SU-DHL-6 (cell line): ENCODE results near the gene AMMECR1L.

Source experiments
- CTCF ChIP-seq: fragments of 200-600 bp; sonication (generic); IDR thresholded peaks from one replicate; pipeline ENCODE4 v1.5.1; 2017; ENCODE audit warnings: antibody characterized with exemption, mild to moderate bottlenecking, low read length, moderate library complexity; ENCODE audit not compliant: insufficient read depth, poor library complexity, severe bottlenecking
- EZH2phosphoT487 ChIP-seq: fragments of 200-600 bp; sonication (generic), shearing (Covaris generic); conservative IDR thresholded peaks from 2 replicates; pipeline ENCODE4 v1.6.1; 2018; ENCODE audit warnings: mild to moderate bottlenecking, antibody characterized with exemption, low read length, moderate library complexity, mixed read lengths

GRCh38 chr2:127840893-127841292 is 44.9 kb downstream of the AMMECR1L start:
- TF ChIP-seq CTCF (no peak), EZH2phosphoT487 (no peak)
